Activated CD8-positive, alpha-beta memory T cell treated with anti-CD3 and anti-CD28 coated beads, Interleukin-2, amount 50 U/mL, for 48 hours (primary cell): ENCODE measurements around the gene FARP2.
"Not testable (repeated sequence)": the region's sequence is repeated elsewhere in the genome, so short reads cannot be mapped to it uniquely, and the experiment has no call there.

ENCODE experiments used
- DNase-seq: peaks from one replicate; pipeline ENCODE4 v3.0.0-alpha.2; 2020

Gene FARP2

DNA sequence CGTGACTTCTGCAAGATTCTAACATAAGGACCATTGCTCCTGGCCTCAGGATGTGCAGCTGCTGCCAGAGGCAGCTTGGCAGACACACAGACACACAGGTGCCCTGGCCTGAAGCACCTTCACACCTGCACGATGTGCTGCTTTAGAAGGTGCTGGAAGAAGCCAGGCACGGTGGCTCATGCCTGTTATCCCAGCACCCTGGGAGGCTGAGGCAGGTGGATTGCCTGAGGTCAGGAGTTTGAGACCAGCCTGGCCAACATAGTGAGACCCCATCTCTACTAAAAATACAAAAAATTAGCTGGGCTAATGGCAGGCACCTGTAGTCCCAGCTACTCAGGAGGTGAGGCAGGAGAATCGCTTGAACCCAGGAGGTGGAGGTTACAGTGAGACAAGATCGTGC lies 57.4 kb downstream of the FARP2 start:
- not testable (repeated sequence) for DNase-seq

DNA sequence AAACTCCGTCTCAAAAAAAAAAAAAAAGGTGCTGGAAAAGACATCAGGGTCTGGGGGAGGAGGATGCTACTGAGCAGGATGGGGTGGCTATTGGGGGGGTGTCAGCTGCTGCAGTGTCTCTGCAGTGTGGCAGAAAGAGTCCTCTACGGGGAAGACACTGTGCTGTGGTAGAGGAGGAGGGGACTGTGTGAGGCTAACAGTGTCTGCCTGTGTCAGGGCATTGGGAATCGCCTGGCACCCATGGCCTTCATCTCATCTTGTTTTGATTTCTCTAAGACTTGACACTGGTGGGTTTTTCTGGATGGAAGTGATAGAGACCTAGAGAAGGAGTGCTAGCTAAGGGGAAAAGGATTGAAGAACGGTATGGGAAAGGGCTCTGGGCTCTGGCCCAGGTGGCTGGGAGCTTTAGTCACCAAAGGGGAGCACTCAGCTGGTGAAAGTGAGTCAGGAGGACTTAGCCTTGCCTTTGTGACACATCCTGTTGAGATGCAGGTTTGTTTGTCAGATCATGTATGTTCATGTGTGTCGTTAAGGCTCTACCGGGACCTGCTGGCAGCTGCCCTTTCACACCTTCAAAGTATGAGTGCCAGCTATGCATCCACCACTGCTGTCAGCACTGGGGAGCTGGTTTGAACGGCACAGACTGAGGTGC lies 58.0 kb downstream of the FARP2 start:
- DNase-seq, result no peak

DNA sequence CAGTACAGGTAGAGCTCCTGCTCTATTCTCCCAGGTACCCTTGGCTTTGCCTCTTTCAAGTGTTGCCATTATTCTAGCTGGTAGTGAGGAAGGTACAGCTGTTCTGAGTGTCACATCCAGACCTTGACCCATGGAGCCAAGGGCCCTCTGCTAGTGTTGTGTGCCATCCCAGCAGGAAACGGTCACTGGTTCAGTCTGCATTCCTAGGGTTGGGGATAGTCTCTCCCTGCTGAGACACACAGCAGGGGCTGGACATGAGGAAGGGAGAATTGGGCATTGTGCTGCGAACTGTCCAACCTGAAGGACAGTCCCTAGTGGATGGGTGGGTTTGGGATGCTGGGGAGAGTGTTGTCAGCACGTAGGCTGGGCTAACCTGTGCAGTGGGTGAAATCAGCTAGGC lies 59.1 kb downstream of the FARP2 start:
- no peak for DNase-seq

DNA sequence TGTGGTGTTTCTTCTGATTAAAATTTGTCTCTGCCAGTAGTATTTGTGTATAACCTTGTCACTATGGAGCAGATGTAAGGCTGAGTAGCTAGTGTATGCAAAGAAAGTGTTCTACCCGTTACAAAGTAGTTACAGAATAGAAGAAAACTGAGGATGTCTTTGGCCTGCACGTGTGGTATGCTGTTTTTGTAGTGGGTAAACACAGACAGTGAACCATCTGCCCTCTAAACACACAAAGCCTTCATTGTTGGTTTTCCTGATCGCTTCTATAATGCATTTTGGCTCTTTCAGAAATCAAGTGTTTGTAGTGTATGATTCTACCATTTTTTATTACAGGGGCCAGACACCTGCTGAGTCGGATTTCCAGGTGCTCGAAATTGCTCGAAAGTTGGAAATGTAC lies 61.5 kb downstream of the FARP2 start:
- DNase-seq, result no peak

DNA sequence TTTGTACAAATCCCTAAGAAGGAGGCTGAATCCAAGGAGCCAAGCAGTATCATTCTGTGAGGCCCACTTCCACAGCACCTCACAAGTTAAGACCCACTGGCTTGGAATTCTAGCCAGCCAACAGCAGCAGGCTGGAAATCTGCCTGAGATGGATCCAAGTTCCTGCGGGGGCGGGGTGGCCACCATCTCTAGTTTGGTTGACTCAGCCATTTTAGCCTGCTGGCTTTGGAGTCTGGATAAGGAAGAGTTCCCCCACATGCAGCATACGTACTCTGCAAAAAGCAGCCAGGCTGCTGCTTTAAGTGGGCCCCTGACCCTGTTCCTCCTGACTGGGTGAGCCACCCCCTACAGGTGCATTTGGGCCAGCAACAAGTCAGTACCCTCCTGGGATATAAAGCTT lies 65.2 kb downstream of the FARP2 start:
- DNase-seq, result no peak

DNA sequence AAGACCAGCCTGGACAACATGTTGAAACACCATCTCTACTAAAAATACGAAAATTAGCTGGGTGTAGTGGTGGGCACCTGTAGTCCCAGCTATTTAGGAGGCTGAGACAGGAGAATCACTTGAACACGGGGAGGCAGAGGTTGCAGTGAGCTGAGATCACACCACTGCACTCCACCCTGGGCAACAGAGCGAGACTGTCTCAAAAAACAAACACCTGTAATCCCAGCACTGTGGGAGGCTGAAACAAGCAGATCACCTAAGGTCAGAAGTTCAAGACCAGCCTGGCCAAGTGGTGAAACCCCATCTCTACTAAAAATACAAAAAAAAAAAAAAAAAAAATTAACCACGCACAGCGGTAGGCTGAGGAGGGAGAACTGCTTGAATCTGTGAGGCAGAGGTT lies 65.9 kb downstream of the FARP2 start:
- DNase-seq, result not testable (repeated sequence)

DNA sequence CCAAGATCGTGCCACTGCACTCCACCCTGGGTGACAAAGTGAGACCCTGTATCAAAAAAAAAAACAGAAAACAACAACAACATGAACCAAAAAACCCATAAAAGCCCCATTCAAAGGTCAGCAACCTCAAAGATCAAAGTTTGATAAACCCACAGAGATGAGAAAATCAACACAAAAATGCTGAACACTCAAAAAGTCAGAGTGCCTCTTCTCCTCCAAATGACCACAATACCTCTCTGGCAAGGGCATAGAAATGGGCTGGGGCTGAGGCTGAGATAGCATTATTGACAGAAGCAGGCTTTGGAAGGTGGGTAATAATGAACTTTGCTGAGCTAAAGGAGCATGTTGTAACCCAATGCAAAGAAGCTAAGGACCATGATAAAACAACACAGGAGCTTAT lies 66.3 kb downstream of the FARP2 start:
- DNase-seq, result no peak

DNA sequence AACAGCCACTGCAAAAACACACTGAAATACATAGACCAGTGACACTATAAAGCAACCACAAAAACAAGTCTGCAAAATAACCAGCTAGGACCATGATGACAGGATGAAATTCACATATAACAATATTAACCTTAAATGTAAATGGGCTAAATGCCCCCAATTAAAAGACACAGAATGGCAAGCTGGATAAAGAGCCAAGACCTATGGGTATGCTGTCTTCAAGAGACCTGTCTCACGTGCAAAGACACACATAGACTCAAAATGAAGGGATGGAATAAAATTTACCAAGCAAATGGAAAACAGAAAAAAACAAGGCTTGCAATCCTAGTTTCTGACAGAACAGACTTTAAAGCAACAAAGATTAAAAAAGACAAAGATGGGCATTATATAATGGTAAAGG lies 67.4 kb downstream of the FARP2 start:
- DNase-seq, result not testable (repeated sequence)

DNA sequence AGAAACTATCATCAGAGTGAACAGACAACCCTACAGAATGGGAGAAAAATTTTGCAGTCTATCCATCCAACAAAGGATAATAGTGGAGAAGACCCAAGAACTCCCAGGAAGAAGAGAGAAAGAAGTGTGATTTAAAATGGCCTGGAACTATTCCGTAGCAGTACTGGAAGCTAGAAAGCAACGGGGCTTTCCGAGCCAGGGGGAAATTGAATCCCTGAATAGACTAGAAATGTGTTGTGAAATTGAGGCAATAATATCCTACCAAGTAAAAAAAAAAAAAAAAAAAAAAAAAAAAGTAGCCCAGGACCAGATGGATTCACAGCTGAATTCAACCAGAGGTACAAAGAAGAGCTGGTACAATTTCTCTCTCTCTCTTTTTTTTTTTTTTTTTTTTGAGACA lies 69.3 kb downstream of the FARP2 start:
- DNase-seq, result no peak

DNA sequence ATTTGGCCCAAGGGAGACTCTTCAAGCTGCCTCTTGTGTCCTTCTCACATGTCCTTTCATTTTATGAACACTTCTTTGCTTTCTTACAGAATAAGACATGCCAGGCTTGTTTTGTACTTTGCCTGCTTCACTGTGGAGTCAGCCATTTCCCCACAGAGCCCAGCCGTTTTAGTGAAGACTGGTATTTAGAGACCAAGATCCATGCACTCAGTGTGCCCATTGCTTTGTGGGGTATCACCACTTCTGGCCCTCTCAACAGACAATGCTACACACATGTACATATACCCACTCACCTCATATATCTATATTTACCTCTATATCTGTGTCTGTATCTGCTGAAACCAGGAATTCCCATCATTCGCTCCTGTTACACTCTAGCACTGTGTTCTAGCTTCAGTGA lies 74.1 kb downstream of the FARP2 start:
- no peak for DNase-seq

DNA sequence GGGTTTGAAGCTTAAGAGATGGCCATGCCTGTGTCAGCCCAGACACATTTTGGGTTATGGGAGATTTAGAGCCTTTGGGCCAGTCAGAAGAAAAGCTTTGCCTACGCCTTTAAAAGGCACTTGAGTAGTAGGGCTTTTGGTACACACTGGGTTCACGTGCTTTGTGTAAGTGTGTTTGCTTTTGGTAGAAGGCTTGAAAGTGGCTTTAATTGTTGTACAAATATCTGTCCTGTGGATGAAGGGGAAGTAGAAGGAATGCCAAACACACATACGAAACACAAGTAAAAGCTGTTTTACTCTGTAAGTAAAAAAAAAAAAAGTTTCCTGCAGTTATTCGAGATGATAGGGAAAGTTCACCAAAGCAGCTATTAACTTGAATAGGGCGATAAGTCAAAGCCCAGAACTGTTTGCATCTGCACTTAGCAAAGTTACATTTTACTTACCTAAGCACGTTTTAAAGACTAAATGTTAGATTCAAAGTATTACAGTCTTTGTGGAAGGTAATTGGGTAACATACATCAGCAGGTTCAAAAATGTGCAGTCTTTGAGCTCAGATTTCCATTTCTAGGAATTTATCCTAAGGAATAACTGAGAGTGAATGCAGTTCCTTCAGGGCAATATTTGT lies 76.9 kb downstream of the FARP2 start:
- no peak for DNase-seq

DNA sequence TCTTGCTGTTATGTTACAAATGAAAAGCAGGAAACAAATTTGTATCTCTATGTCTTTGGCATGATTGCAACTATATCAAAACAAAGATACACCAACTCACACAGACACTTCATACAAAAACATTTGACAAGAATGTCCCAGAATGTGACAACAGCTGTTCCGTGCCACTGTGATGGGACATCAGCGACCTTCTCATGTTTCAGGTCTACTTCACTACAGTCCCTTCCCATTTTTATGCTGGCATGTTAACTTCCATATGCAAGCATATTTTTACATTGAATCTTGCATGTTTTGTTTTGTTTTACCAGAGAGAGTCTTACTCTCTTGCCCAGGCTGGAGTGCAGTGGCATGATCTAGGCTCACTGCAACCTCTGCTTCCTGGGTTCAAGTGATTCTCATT lies 81.1 kb downstream of the FARP2 start:
- DNase-seq, result no peak

DNA sequence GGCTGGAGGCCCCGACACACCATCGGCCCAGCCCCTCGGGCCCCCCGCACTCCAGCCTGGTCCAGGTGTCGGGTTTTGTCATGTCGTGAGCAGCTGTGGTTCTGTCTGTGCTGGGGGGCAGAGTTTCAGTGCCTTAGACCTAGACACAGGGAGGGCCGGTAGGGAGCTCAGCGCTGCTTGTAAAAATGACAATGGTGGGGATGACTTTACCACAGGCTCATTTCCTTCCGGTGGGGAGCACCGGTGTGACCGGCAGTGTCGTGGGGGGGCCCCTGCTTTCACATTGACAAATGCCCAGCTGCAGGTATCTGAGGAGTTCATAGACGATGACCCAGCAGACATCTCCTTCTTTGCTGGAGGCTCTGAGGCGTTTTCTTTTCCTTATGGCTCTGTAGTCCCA lies 85.4 kb downstream of the FARP2 start:
- DNase-seq, result no peak

DNA sequence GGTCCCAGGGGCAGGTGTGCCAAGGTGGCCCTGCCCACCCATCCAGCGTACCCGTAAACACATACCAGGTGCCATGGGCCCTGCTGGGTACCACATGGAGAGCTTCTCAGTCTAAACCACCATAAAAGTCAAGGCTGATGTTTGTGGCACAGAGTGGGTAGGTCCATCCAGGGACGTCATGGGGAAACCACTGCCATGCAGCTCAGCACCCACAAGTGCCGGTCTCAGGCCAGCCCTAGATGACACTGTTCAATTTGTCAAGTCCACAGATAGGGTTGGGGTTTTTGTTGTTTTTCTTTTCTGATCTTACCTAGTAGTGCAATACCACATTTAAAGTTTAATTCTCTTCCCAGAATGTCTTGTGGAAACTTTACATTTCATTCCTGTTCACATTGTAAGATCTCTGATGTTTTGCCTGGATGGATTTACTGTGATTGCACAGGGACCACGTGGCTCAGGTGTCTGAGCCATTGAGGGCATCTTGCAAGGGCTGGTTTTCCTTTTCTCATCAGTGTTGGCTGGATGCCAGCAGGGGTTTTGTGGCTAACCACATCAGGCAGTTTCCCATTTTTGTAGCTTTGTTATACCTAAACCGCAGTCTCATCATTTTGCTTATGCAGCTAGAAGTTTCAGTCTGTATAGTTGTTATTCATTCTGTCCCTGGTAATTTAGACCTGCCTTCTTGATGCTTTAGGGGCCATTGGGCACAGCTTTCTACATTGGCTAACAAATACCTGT lies 87.6 kb downstream of the FARP2 start:
- DNase-seq, result peak; percentile 100

DNA sequence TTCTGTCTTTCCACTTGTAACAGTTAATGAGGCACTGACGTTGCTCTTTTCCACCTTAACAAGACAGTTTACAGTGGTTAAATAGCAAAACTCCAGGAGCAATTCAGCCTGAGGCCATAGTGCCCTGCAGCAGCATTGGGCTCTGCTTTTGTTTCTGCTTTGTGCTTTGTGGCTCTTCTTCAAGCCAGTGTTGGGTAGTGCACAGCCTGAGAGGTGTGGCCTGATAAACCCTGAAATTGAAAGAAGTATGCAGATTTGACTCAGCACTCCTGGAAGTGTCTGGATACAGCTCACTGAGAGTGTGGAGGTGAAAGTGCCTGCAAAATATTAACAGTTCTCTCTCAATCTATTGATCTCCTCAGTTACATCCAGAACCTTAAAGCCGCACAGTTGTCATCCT lies 89.3 kb downstream of the FARP2 start:
- no peak for DNase-seq

DNA sequence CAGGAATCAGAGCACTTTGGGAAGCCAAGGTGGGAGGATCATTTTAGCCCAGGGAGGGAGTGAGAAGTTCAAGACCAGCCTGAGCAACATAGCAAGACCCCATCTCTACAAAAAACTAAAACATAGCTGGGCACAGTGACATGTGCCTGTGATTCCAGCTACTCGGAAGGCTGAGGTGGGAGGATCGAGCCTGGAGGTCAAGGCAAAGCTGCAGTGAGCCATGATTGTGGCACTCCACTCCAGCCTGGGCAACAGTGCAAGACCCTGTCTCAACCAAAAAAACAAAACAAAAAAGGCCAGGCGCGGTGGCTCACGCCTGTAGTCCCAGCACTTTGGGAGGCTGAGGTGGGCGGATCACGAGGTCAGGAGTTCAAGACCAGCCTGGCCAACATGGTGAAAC lies 94.0 kb downstream of the FARP2 start:
- not testable (repeated sequence) for DNase-seq

DNA sequence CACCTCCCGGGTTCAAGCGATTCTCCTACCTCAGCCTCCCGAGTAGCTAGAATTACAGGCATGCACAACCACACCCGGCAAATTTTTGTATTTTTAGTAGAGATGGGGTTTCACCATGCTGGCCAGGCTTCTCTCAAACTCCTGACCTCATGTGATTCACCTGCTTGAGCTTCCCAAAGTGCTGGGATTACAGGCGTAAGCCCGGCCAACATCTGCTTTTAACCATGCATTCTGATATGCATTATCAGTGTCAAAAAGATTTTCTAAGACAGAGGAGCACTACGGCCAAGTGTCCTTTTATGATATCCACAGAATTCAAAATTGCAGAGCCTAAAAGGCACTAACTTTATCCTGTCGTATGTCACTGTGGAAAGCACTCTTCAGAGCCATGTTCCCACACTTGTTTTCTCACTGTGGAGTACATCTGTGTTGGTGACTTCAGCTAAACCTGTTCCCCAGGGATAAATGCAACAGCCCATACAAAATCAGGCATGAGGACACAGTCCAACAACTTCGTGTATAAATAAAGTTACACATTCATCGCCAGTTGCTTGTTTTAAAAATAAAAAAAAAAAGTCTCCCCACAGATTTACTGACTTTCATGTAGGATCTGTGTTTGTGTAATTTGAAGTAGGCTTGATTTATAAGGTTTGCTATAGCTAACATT lies 95.9 kb downstream of the FARP2 start:
- no peak for DNase-seq

DNA sequence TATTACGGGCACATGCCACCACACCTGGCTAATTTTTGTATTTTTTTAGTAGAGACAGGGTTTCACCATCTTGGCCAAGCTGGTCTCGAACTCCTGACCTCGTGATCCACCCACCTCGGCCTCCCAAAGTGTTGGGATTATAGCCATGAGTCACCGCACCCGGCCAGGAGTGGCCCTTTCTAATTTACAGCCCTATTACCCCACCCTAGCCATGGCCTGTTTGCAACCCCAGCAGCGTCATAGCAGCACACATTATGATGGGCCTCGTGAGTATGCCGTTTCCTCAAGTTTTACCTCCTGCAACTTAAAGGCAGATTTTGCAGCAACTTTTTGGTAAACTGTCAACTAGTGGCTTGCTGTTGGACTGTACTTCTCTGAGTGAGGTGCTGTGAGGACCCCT lies 97.8 kb downstream of the FARP2 start:
- DNase-seq, result not testable (repeated sequence)

DNA sequence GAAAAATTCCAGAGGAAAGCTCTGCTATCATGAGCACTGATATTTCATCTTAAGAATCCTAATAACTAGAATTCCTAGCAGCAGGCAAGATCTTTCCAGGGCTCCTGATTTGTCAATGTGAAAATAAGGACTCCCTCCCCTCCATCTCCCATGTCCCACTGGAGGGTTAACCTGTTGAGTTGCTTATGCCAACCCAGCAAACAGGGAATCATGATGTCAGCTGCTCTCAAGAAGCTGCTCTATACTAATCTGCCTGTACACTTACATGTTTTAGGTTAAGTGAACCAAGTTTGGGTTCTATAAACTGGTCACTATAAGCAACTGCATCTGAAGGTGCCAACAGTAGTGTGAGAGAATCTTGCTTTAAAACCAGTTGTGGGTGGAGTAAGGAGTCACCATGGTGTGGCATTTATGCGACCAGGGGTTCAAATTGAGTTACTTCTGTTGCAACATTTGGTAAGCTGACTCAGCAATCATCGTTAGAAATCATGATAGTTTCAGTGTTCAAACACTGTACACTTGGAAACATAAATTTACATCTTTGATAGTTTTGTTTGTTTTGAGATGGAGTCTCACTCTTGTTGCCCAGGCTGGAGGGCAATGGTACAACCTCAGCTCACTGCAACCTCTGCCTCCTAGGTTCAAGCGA lies 98.9 kb downstream of the FARP2 start:
- no peak for DNase-seq

DNA sequence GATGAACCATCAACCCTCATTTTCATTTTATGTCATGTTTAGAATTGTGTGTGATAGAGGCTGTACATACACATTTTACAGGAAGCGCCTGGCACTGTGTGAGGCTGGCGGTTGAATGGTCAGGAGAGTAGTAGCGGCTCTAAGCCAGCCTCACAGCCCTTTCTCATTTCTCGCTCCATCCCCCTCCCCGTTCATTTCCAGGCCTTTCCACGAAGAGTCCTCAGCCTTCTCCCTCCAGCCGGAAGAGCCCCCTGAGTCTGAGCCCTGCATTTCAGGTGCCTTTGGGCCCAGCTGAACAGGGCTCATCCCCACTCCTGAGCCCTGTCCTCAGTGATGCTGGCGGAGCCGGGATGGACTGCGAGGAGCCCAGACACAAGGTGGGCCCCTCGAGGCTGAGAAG lies 100.5 kb downstream of the FARP2 start:
- DNase-seq, result no peak

DNA sequence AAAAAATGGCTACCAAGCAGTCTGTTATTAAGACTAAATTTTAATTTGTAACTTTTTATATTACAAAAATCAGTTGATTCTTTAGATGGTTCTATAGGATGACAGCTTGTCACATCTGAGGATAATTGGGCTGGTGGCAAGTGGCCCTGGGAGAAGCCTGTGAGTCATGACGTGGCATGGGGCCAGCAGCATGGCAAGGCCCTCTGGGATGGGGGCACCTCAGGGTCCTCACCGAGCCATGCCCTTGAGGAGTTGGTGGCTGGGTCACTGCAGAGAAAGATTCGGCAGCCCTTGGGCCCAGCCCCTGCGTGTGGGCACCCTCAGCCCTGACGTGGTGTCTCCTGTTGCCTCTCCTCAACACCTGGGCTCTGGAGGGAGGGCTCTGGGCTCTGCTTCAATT lies 102.6 kb downstream of the FARP2 start:
- DNase-seq, result no peak

DNA sequence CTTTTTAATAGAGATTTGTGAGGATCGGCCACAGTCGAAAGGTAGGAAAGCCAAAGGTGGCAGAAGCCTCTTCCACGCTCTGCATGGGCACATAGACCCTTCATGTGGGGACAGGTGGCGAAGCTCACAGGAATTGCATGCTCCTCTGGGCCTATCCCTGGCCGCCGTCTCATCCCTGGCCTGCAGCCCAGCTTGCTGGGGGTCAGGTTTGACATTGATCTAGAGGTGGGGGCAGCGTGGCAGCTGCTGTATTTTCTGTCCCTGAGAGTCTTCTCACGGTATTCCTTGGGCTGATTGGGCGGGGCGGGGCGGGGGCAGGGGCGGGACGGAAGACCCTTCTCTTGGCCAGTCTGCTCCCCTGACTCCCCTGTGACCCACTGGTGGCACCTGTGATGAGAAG lies 103.4 kb downstream of the FARP2 start:
- no peak for DNase-seq

DNA sequence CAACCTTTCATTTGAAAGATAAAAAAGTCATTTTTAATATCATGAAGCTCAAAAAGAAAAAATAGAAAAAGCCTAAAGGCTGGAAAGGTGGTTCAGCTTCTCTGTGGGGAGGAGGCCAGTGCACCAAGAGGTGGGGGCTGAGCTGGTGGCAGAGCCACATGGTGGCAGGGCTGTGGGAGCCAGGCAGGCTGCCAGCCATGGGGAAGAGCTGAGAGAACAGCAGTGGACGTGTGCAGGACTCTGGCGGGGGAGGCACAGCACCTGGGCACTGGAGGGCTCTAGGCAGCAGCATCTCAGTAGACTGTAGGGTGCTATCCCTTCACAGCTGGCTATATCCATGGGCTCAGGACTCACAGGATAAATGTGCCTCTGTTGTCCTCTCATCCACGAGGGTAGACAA lies 104.5 kb downstream of the FARP2 start:
- no peak for DNase-seq
